HG03175 (cell line): ENCODE results near the gene SDSL.

Source experiments
- ATAC-seq: cut with Tn5 transposase; IDR thresholded peaks from one replicate; pipeline ENCODE4 v1.9.1; 2021; ENCODE audit warnings: mild to moderate bottlenecking, moderate library complexity; ENCODE audit not compliant: unreplicated experiment

The SDSL gene

DNA sequence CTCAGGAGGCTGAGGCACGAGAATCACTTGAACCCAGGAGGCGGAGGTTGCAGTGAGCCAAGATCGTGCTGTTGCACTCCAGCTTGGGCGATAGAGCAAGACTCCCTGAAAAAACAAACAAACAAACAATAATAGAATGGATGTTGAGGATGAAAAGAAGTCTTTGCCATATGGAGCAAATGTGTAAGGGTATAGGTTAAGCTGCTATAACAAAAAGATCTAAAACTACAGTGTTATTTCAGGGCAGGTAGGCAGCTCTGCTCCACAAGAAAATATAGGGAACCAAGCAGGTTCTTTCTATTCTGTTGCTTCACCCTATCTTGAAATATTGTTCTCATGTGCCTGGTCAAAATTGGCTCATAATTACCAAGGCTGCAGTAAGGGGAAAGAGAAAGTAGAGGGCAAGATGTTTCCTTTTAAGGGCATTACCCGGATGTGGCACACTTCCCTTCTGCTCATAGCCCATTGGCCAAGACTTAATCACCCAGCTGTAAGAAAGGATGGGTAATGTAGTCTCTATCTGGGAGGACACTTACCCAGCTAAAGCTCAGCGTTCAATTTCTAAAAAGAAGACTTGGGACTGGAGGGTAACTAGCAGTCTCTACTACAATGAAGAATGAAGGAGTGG is 23.5 kb downstream of the SDSL start:
- ATAC-seq: no peak

DNA sequence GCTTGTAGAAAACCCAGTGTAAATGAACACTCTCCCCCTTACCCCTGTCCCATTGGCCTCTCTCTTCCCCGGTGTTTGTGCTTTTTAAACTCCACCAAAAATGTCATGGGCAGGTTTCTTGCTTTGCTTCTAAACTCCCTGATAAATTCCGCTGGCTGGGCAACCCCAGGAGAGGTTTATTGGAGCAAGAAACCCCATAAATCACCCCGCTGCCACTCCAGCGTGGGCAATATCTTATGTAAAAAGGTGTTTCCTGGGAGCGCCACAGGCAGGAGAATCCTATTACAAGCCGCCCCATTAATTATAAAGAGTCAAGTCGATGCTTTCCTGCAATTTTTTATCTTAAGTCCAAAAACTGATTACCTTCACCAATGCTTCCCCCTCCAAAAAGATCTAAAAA is 26.7 kb downstream of the SDSL start:
- ATAC-seq: no peak

DNA sequence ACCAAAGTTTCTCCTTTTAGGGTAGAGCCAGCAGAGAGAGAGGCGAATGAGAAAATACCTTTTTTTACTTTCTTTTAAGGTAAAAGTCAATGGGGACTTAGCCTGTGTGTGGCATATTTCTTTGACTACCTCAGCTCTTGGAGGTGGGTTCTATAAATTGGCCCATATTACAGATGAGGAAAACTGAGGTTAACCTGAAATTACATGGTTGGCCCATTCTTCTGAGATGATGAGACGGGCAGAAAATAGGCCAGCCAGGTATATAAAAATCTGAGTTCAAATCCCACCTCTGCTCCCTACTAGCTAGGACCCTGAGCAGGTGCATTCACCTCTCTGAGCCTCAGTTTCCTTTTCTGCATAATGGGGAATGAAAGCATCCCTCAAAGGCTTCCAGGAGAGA is 27.1 kb downstream of the SDSL start:
- no peak for ATAC-seq

DNA sequence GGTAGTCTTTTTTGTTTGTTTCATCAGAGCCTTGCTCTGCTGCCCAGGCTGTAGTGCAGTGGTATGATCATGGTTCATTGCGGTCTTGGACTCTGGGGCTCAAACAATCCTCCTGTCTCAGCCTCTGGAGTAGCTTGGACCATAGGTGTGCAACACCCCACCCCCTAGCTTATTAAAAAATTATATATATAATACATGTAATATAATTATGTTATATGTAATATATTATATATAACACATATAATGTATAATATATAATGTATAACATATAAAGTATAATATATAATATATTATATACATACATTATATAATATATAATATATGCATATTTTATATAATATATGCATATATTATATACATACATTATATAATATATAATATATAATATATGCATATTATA is 27.7 kb downstream of the SDSL start:
- no peak for ATAC-seq

DNA sequence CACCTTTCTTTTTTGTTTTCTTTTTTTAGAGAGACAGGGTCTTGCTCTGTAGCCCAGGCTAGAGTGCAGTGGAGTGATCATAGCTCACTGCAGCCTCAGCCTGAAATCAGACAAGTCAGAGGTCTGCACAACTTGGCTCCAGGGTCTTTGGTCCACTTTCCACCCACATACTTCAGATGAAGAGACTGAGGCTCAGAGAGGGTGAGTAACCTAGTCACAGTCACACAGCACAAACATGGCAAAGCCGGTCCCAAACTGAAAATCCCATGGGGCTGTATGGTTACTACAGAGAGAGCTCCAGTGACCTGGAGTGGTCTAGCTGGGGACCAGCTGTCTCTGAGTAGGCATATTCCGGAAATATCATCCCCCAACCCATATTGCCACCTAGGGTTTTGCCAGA is 30.3 kb downstream of the SDSL start:
- no peak for ATAC-seq

DNA sequence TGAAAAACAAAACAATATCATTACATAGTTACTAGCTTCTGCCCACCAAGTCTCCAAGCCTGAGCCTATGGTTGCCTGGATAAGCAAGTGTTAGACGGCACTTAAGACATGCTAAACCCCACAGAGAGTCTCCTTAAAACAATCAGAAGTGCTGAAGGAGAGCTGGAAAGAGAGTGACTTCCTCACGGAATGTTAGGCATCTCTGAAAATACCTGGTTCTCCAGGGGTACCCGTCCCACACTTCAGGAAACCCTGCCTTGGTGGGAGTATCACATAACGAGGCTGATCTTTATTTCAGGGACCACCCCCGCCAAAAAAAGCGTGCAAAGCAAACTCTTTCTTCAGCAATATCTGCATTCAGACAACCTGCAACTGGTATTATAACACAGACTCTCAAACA is 31.1 kb downstream of the SDSL start:
- no peak for ATAC-seq

DNA sequence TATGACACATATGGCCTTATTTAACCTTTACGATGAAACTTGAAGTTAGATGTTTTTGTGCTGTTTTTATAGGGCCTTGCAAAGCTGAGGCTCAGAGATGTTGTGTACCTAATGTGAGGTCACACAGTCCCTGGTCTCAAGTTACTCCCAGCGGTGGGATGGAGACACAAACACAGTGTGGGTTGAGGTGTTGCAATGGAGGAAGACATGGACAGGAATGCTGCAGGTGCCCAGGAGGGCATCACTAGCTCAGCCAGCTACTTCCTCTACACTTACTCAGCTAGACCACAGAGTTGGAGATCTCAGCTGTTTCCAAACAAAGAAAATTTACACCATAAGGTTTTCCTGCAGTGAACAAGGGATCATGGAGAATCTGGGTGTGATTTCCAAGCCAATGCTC is 34.0 kb downstream of the SDSL start:
- ATAC-seq: no peak

DNA sequence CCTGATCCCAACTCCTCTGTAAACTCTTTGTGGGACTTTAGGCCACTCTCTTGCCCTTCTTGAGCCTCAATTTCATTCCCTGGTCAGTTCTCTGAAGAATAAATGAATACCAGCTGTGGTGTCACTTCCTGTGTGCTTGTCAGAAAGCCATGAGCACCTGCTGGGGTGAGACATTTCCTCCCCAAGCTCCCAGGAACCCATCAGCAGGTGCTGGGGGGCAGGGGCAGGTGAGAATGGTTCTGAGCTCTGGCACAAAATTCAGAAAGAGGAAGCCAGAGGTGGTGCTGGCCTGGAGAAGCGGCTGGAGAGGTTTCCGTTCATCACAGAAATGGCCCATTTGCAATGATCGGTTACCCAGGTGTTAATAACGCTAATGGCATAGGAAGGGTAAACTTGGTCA is 34.6 kb downstream of the SDSL start:
- no peak for ATAC-seq

DNA sequence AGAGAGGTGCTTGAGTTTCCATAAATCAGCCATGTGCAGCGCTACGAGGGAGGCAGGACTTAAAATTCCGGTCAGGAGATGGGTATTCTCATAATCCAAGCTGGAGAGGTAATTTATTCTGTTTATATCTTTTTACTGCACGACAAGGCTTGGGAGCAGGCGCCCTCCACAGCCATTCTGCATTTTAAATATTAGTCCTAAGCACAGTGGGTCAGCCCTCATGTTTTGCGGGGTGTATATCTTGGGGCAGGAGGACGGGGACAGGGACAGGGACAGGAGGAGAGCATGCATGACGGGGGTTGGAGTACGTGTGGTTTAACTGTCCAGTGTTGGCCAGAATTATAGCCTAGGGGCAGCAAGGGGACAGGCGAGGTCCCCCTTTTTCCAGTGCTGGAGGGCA is 35.0 kb downstream of the SDSL start:
- no peak for ATAC-seq

DNA sequence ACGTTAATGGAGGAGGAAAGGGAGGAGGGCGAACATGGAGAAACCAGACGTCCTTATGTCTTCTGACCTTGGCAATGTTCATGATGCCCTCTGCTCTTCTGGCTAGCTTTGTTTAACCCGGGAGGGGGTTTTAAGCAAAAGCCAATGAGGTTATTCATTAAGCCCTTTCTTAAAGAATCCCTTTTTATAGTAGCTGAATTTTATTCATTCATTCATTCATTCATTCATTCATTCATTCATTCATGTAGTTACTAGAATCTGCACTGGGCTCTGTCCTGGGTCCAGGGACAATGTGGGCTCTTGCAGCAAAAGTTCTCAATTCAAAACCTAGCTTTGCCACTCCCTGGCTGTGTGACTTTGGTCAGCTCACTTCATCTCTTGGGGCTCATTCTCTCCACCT is 35.5 kb downstream of the SDSL start:
- no peak for ATAC-seq

DNA sequence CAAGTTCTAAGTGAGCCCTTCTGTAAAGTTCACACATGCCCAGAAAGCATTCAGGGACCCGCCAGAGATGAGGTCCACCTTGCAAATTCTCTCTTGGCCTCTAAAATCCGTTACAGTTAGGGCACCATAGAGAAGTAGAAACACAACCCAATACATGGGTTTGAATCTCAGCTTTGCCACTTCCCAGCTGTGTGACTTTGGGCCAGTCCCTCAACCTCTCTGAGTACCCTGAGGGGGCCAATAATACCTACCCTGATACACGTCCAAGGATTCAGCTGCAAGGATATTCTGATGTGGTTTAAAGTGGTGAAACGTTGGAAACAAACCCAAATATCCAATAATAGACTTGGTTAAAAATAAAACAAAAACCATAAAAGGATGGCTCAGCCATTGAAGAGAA is 37.8 kb downstream of the SDSL start:
- no peak for ATAC-seq

DNA sequence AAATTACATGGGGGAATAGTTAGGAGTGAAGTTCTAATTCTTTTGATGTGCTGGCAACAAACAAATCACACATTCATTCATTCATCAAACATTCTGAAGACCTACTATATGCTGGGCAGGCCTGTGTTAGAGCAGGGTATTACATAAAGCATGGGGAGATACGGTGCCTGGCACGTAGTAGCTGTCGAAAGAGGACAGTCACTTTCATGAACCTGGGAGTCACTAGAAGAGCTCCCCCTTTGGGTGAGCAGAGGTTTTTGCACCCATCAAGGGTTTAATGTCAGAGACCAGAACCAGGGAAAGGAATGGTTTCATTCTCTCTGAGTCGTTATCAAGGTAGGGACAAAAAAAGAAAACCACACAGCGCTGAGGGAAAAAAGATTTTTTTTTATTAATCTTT is 39.5 kb downstream of the SDSL start:
- ATAC-seq: no peak

DNA sequence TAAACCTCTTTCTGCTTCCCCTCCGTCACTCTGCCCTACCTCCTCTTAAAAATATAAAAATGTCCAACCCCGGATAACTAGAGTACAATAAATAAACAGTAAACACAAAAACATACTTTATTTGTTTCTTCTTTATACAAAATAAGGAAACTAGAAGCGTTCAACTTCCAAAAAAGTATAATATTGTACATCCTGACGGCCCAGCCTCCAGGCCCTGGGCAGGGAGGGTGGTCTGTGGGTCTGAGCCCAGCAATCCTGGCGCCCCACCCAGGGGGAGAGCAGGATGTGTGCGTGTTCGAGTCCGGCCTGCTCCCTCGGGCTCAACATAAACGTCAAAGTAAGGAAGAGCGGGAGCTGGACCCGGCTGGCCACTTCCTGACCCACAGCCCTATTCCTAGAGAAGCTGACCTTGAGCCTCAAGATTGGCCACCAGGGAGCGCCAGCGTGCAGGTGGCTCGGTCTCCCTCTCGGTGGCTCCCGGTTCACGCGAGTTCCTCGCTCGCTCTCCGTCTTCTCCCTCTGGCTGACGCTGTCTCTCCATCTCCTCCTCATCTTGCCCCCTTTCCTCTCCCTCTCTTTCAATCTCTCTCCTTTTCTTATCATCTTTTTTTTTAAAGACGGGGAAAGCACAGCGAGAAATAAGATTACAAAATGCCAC is 40.1 kb downstream of the SDSL start:
- no peak for ATAC-seq

DNA sequence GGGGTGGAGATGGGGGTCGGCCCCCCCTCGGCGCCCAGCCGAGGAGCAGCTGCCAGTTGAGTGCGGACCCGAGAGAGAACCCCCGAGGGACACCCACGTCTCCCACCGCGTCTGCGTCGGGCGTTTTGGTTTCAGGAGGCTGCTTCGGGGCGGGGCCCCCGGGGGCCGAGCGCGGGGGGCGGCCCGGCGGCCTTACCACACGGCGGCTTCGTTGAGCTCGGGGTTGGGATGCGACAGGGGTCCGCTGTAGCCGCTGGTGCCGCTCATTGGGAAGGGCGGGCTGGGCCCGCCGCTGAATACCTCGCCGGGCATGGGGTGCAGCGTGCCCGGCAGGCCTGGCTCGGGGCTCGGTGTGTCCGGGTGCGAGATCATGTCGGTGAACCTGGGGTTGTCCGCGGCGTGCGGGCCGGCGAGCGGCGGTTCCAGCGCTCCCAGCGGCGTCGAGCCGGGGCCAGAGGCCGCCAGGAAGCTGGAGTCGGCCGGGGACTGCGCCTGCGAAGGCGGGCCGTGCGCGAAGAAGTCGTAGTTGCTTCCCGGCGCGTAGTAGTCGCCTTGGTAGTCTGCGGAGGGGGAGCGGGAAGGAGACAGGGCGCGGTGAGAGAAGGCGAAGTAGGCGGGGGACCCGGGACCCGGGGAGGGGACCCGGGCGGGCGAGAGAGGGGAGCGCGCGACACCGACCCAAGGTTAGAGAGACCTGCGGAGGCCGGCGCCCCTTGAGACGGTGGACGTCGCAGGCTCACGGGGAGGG is 41.0 kb downstream of the SDSL start:
- no peak for ATAC-seq

DNA sequence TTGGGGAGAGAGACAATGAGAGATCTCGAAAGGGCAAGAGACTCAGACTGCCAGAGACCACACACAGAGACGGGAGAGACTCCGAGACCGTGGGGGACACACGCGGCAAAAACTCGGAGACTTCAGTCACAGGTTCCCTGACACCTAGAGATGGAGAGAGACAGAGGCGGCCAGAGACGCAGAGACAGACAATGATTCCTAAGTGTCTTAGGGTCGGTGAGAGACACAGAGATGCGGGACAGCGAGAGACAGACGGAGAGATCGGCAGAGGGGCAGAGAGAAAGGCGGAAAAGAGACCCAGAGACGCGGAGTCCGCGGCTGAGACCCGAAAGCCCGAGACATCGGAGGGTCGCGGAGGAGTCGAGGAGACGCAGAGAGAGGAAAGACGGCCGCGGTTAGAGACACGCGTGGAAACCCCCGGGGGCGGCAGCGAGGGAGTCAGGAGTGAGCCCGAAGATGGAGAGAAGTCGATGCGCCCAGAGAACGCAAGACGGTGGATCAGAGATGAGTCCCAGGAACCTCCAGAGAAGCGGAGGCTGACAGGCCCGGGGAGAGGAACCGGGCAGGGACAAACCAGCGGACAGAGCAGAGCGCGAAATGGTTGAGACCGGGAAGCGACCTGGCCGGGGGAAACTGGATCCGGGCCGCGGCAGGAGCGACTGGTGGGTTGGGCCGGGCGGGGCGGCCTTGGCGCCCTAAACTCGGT is 41.7 kb downstream of the SDSL start:
- no peak for ATAC-seq

DNA sequence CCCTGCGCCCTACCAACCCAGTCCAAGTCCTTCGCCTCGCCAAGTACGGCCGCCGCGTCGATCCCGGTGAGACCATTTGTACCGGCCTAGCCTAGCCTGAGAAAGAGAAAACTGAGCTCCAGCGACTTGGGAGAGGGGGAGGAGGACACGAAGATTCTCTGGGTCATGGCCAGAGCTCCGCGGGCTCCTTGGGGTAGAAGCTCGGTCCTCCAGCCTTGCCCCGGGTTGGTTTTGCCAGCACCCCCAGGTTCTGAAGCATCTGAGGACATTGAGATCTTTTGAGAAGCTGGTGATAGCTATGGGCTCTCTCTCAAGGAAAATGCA is 42.2 kb downstream of the SDSL start:
- no peak for ATAC-seq

DNA sequence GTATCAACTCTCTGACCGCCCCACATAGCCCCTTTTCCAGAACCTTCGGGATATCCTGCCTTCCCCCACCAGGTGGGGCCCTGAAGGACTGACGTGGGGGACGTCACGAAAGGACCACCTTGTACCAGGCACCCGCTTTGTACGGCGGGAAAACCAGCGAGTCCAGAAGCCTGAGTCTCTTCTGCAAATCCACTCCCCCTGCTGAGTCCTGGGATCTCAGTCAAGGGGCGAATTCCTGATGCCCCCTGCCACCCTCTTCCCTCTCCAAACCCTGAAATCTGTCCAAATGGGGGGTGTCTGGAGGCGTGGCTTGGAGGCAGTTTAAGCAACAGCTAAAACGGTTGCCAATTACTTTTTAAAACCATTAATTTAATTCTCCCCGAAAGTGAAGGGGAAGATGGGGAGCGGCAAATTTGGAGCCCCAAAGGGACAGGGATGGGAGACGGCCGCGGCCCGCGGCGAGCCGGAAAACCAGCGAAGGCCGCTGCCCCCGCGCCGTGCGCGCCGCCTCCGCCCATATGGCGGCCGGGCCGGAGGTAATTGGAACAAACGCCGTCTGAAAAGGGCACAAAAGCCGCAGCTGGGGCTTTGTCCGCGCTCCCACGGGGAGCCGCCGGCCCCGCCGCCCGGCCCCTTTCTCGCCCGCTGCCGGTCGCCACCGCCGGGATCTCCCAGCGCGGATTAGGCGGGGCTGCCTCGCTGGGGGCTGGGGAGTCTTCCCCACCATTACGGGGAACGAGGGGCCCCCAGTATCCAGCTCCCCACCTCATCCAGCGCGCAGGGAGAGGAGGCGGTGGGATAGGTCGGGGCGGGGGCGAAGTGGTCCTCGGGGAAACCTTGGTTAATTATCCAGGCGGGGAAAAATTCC is 42.9 kb downstream of the SDSL start:
- no peak for ATAC-seq

DNA sequence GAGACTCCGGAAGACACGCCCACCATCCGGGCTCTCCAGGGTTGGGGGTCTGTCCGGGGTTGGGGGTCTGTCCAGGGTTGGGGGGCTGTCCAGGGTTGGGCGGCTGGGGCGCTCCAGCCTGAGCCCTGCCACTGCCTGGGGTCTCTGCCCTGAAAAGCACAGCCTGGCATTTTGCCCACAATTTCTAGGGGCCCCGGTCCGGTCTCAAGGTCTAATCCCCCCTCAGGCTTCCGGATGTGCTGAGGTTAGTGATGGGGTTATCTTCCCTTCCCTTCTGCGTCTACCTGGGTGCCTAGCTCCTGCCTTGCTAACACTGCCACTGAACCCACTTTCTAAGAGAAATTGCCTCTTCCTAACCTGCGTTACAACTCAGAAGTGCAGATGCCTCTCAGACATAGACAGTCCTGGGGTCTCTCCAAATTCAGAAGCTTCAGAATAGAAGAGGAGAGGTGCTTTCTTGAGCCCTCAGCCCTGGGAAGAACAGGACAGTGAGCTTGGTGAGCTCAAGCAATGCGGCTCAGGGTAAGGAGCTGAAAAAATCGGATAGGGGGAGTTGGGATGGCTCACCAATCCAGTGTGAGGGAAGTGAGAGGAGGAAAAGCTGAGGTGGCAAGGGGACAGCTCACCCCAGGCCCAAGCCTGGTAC is 43.8 kb downstream of the SDSL start:
- ATAC-seq: no peak

DNA sequence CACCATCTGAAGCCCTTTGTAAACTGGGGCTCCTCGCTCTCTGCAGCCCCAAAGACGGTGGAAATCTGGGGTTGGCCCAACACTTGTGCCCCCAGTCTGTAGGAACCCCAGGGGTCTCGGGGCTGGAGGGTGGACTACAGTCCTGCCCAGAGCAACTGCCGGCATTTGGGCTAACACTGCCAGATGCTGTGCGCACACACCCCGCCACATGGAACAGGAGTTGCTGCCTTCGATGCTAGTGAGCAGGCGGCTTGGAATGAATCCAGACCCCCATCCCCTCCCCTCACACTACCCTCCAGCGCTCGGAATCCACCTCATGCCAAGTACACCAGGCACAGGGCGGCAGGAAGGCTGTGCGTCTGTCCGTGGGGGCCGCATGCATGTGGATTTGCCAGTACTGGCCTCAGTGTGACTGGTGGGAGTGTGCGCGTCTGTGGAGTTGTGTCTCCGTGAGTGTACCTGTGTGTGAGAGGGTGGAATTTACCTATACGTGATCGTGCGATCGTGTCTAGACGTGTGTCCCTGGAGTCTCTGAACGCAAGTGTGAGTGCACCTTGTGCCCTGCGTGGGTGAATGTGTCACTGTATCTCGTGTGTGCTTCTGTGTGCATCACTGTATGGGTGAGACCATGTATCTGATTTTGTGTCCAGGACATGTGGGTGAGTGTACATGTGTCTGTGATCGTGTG is 44.4 kb downstream of the SDSL start:
- ATAC-seq: no peak

DNA sequence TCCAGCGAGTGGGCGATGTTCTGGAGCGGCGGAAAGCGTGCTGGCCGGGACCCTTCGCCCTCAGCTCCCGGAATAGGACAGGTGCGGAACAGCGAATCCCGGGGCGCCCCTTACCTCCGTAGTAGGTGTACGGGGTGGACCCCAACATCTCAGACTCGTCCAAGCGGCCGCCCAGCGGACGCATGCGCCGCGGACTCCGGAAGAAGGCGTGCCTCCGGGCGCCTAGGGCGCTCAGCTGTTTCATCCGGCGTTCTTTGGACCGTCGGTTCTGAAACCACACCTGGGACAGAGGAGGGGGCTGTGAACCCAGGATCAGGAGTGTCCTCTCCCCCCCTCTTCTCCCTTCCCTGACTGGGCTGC is 44.9 kb downstream of the SDSL start:
- no peak for ATAC-seq
